GM18511 (cell line): ENCODE results near the gene CCND1.

Source experiments
- ATAC-seq: cut with Tn5 transposase; IDR thresholded peaks from one replicate; pipeline ENCODE4 v1.9.1; 2021; ENCODE audit warnings: mild to moderate bottlenecking, moderate library complexity; ENCODE audit not compliant: unreplicated experiment

The CCND1 gene

GRCh38 chr11:69640995-69641581 lies at the start of gene CCND1:
CCND1 (plus strand) TSS chr11:69641156; CDS start chr11:69641314, 158 bp downstream.
- ATAC-seq = no peak

- no peak for ATAC-seq
Measured at GRCh38 chr11:69592986-69593650, 47.8 kb upstream of the CCND1 start.

DNA sequence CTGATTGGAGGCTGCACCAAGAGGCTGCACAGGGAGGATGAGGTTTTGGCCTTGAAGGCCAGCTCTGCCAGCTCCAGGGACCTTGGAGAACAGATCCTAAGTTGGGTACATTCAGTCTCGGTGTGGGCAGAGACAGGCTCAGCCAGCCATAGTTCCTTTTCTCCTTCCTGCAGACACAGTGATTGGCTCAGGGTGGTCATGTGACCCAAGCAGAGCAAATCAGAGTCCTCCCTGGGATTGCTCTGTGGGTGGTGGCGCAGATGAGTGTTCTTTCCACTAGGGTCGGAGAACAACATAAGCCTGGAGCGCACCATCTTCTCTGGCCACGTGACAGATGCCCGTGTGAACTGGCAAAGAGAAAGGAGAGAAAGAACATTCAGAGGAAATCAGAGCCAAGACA lies 47.1 kb upstream of the CCND1 start:
- no peak for ATAC-seq

GRCh38 chr11:69594481-69594880 lies 46.5 kb upstream of the CCND1 start:
- ATAC-seq = no peak

DNA sequence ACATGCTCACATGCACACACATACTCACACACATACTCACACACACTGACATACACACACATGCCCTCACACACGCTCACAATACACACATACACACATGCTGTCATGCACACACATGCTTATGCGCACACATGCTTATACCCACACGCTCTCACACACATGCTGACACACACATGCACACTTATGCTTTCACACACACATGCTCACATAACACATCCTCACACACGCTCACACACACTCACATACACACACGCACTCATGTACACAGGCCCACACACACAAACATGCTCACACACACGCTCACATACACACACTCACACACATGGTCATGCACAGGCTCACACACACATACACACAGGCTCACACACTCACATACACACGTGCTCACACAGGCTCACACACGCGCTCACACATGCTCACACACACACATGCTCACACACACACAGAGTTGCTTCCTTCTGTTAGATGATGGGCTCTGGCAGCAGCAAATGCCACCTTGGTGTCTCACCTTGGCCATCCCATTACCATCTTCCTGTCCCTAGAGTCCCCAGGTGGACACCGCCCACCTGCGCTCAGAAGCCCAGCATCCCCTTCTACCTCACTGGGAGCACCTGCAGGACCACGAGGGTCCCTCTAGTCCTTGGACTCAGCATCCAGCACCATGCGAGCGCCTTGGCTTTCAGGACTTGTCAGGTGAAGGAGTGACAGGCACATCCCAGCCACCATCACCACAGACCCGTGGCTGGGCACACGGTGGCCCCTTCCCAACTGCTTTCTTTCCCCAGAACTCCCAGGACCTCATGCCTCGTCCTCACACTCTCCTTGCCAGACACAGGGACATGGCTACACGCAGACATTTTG lies 44.9 kb upstream of the CCND1 start:
- no peak for ATAC-seq

DNA sequence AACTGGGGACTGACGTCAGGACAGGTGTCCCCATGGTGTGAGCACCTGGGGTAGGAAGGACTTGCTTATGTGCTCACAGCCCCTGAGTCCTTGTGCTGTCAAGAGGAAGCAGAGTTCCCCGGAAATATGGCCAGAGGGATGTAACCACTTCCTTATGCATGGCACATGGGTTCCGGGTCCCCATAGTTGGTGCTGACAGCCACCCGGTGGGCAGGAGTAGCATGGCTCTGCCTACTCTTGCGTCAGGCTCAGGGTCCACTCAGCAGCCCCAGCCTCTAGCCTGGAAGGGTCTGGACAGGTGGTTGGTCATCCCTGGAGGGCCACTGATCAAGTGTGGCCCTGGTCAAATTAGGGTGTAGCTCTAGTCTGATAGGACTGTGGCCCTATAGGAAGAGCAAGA lies 42.8 kb upstream of the CCND1 start:
- no peak for ATAC-seq

GRCh38 chr11:69599502-69599901 lies 41.5 kb upstream of the CCND1 start:
- ATAC-seq = no peak

- no peak for ATAC-seq
Measured at GRCh38 chr11:69600001-69600400, 41.0 kb upstream of the CCND1 start.

GRCh38 chr11:69601011-69601975 lies 39.7 kb upstream of the CCND1 start:
- ATAC-seq = no peak

GRCh38 chr11:69603111-69603836 lies 37.7 kb upstream of the CCND1 start:
- no peak for ATAC-seq

DNA sequence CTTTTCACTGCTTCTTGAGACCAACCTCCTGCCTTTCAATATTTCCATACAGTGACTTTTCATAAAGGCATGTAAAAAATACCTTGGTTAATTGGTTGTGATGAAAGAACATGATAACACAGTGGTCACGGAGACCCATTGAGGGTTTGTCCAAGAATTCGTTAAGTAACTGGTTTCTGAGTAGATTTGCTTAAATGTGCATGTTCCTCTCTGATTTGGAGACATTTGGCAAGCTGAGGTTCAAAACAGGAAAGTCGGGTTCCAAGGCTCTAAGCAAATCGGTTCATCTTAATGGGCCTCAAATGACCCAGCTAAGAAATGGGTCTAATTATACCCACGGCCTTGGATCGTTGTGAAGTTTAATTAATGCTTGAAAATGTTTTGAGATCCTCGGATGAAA lies 36.9 kb upstream of the CCND1 start:
- ATAC-seq = no peak

DNA sequence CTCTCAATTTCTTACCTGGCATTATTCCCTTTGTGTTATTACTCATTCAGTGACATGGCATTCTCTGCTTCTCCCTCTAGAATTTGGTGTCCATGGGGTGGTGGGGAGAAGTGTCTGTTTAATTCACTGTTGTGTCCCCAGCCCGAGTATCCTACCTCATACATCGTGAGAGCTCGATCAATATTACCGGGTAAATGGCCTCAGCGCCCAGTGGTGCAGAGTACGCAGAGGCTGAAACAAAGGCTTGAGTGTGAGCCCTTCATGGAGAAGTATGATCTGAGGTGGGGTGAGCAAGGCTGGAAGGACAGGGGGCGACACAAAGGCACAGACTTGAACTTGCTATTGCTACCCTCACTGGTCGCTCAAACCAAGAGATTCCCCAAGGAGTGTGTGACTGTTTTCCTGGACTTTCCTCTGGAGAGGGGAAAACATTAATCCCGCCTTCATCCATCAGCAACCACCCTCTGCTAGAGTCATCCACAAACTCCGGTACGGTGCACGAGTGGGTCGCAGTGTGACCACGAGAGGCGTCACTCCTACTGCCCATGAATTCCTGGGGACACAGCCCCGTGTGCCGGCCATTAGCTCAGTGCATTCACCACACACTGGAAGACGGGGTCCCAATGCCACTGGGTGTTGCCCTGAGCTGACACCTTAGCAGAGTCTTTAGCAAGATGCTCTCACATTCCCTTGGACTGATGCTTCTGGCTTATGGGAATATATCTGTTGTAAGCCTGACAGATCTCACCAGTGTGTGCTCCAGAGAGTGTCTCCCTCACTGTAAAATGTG lies 35.0 kb upstream of the CCND1 start:
- no peak for ATAC-seq

GRCh38 chr11:69609351-69609750 lies 31.6 kb upstream of the CCND1 start:
- no peak for ATAC-seq

DNA sequence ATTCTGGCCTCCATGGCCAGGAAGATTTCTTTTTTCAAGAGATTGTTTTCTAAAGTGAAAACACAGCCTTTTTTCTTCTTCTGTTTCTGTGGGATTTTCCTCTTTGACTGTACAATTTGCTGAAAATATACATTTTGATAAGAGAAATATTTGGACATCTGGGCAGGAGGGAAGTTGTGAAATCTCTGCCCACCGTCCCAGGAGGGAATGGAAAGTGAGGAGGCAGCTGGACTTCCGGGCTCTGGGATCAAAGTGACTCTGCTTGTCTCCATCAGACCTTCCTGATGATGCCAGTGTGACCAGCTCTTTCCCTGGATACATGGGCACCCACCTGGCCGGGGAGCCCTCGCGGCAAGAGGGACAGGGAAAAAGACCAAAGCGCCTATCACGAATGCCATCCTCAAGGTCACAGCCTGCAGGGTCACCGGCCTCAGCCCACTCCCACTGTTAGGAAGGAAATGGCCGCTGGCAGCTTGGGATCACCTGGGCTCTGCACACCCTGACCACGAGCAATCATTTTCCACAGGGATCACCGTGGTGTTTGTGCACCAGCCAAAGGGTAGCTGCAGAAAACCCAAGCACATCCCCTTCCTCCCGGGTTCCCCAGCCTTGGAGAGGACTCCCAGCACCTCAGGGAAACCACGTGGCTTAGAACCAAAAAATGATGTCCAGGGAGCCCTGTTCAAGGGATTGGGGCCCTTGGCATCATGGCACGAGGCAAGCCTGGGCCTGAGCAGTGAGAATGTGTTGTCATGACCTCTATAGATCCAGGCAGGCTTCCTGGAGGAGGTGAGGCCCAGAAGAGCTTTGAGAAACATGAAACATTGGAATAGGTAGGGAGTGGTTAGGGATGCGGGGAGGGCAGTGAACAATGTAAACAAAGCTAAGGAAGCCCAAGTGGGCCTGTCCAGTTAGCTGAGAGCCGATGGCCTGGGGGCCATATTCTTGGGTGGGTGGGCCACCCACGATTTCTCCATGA lies 29.1 kb upstream of the CCND1 start:
- ATAC-seq = no peak

DNA sequence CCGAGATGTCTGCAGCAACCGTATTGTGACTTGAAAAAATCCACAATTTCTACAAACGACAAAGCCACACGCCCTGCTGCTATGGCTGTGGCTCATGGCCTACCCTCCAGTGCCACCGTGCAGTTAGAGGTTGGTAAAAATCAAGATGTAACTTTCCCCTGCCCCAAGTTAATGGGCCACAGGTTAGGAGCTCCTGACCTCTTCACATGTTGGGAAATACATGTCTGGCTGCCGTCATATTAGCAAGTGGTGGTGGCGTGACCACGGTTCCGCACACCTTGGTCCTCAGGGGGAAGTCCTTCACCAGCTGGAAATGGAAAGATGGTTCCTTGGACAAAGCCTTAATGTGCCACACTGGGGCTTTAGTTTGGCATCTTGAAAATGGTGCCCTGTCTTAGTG lies 27.4 kb upstream of the CCND1 start:
- ATAC-seq = no peak

DNA sequence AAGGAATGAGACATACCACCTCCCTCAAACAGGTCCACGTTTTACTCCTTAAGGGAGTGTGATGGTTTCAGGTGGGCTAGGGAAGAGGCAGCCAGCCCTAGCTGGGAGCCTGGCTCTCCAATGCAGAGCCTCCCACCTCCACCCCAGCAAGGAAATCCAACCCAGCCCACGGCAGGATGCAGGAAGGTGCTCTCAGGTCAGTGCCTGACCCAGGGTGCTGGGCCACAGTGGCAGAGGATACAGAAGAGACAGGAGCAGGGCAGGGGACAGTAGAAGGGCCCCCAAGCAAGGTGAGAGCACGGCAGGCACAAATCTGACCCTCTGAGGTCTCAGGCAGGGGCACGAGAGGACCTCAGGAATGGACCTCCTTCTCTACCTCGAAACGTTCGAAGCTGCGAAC lies 26.9 kb upstream of the CCND1 start:
- no peak for ATAC-seq

- no peak for ATAC-seq
Measured at GRCh38 chr11:69615545-69616278, 25.2 kb upstream of the CCND1 start.

- ATAC-seq = no peak
Measured at GRCh38 chr11:69617220-69617619, 23.7 kb upstream of the CCND1 start.
